Suprapubic skin (tissue), 4 donors: ENCODE data around the gene TPRN. TPM values are rescaled to one million over a fixed set of nuclear protein-coding genes. Genes with fewer than 3 reads are reported as not detected.

Source experiments
- DNase-seq, 2 donors: peaks; one replicate each; pipeline ENCODE4 v3.0.0-alpha.2; 2019; ENCODE audit warnings: low spot score in 2 of 2
- H3K27ac ChIP-seq: fragments of 200-600 bp; sonication (generic); one replicate; pipeline ENCODE4 v1.5.1; 2019
- H3K27me3 ChIP-seq: fragments of 200-600 bp; sonication (generic); one replicate; pipeline ENCODE4 v1.5.1; 2019
- H3K36me3 ChIP-seq: fragments of 200-600 bp; sonication (generic); one replicate; pipeline ENCODE4 v1.5.1; 2019
- H3K4me1 ChIP-seq: fragments of 200-600 bp; sonication (generic); one replicate; pipeline ENCODE4 v1.5.1; 2019
- H3K4me3 ChIP-seq: fragments of 200-600 bp; sonication (generic); one replicate; pipeline ENCODE4 v1.5.1; 2019; ENCODE audit warnings: mild to moderate bottlenecking
- H3K9me3 ChIP-seq: fragments of 200-600 bp; sonication (generic); one replicate; pipeline ENCODE4 v1.5.1; 2019
- CTCF ChIP-seq, 2 donors: fragments of 200-600 bp in 1 of 2; fragments of 450-650 bp in 1 of 2; sonication (generic) in 1 of 2; IDR thresholded peaks; one replicate each; pipeline ENCODE4 v1.5.1; 2016 to 2019; ENCODE audit warnings: antibody characterized with exemption in 2 of 2, mild to moderate bottlenecking in 1 of 2, moderate library complexity in 1 of 2
- EP300 ChIP-seq: sonication (generic); formaldehyde crosslinking; IDR thresholded peaks from one replicate; pipeline ENCODE4 v1.6.1; 2017; ENCODE audit warnings: antibody characterized with exemption
- POLR2A ChIP-seq, 2 donors: fragments of 450-650 bp; IDR thresholded peaks; one replicate each; pipeline ENCODE4 v1.6.1; 2017; ENCODE audit warnings: antibody characterized with exemption in 2 of 2, mild to moderate bottlenecking in 2 of 2, moderate library complexity in 2 of 2
- POLR2AphosphoS5 ChIP-seq, 3 donors: sonication (generic); formaldehyde crosslinking; IDR thresholded peaks; one replicate each; pipeline ENCODE4 v1.6.1; 2017; ENCODE audit warnings: antibody characterized with exemption in 3 of 3
- WGBS: methylation state at CpG from one replicate; pipeline ENCODE4 v1.1.5; 2018; 5-methylcytosine and 5-hydroxymethylcytosine counted together
- total RNA-seq, 4 donors: library from RNA; depleted of rRNA; stranded (reverse); fragments of >200 nt; gene quantifications; one replicate each; pipeline ENCODE4 v1.1.0, GENCODE V29; 2016

TPRN gene
- total RNA-seq, 4 donors from 2014 or later = 12.6 to 23.6 (median 18.7) TPM

DNA sequence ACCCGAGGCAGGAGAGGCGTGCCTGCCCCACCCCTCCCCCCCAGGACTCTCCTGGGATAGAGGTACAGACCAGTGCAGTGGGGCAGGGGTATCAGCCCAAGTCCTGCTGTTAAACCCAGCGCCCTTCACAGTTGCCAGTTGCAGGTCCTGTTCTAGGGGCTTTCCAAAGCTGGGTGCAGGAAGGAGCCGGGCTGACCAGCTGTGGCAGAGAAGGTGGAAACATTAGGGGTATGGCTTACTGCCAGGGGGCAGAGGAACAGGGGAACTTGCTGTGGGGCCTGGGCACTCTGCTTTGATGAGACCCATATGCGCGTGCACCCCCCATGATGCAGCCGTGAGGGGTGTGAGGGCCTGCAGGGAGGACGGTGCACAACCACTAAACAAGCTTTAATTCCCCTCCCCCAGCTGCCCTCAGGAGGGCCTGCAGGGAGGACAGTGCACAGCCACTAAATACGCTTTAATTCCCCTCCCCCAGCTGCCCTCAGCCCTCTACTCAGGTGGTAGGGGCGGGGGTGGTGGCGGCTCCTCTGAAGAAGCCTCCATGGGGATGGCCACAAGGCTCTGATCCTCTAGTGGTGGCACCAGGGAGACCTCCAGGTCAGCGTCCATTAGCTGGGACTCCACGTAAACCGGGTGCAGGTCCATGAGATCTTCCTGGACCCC is 29.9 kb downstream of the TPRN start:
- no peaks in the 10 kb centered on the region for H3K9me3 ChIP-seq
- TF ChIP-seq EP300 = no peak
- TF ChIP-seq POLR2A (IDR thresholded peaks at IDR 0.05) = no peak
- TF ChIP-seq CTCF (IDR thresholded peaks at IDR 0.05) = no peak
- TF ChIP-seq POLR2AphosphoS5 (IDR thresholded peaks at IDR 0.05) = no peak
- peak overlapping the region; percentile 79 for H3K27ac ChIP-seq
- WGBS = 56% methylated on average over 8 of the region's 14 CpGs
- no peak for DNase-seq
- H3K27me3 ChIP-seq = peaks cover 75% of the 10 kb centered on the region
- H3K4me3 ChIP-seq = no peak overlapping the region
- no peaks in the 10 kb centered on the region for H3K36me3 ChIP-seq
- H3K4me1 ChIP-seq = peaks cover 61% of the 10 kb centered on the region

- Histone ChIP-seq H3K27me3 (peaks cover 82% of the 10 kb centered on the region), H3K4me1 (peaks cover 56% of the 10 kb centered on the region), H3K36me3 (no peaks in the 10 kb centered on the region), H3K4me3 (peak within 1 kb of the TSS; percentile 50), H3K9me3 (no peaks in the 10 kb centered on the region), H3K27ac (peak within 1 kb of the TSS; percentile 79)
- no peak for TF ChIP-seq EP300
- no peak for TF ChIP-seq POLR2A (IDR thresholded peaks at IDR 0.05)
- TF ChIP-seq POLR2AphosphoS5 (IDR thresholded peaks at IDR 0.05) = no peak
- no peak for TF ChIP-seq CTCF (IDR thresholded peaks at IDR 0.05)
- 4% methylated on average over 12 of the region's 41 CpGs for WGBS
- no peak for DNase-seq
These were observed 30.6 kb downstream of the TPRN start, which contains the start of gene LRRC26 for GRCh38 chr9:137169896-137170358. Gene LRRC26, minus strand, starts transcription at chr9:137170051. Its CDS starts 108 bp downstream, at chr9:137169943.

- TF ChIP-seq EP300 (no peak), POLR2A (IDR thresholded peaks at IDR 0.05) (no peak), CTCF (IDR thresholded peaks at IDR 0.05) (no peak), POLR2AphosphoS5 (IDR thresholded peaks at IDR 0.05) (no peak)
- Histone ChIP-seq H3K27ac (peak overlapping the region; percentile 79), H3K36me3 (no peaks in the 10 kb centered on the region), H3K9me3 (no peaks in the 10 kb centered on the region), H3K4me3 (peak overlapping the region; percentile 50), H3K4me1 (peaks cover 48% of the 10 kb centered on the region), H3K27me3 (peaks cover 89% of the 10 kb centered on the region)
- DNase-seq = no peak
- whole genome bisulfite sequencing = 0% methylated on average over 16 of the region's 124 CpGs
These were observed 31.4 kb downstream of the TPRN start for GRCh38 chr9:137168904-137169856.

DNA sequence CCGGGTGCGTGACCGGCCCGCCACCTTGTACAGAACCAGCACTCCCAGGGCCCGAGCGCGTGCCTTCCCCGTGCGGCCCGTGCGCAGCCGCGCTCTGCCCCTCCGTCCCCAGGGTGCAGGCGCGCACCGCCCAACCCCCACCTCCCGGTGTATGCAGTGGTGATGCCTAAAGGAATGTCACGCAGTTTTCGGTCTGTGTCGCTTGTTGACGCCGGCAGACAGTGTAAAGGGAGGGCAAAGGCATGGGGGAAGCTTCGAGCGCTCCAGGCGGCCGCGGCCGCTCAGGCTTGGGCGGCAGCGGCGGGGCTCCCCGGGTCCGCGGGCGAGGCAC is 32.0 kb downstream of the TPRN start:
- no CpG with 5 or more reads among the region's 36 CpGs for WGBS
- H3K27me3 ChIP-seq = peaks cover 95% of the 10 kb centered on the region
- peak overlapping the region; percentile 79 for H3K27ac ChIP-seq

More for the DNA sequence above, 32.0 kb downstream of the TPRN start:
- H3K4me1 ChIP-seq = peaks cover 43% of the 10 kb centered on the region
- H3K4me3 ChIP-seq = peak overlapping the region; percentile 50
- no peak for DNase-seq
- TF ChIP-seq EP300 (no peak), CTCF (IDR thresholded peaks at IDR 0.05) (no peak), POLR2A (IDR thresholded peaks at IDR 0.05) (no peak), POLR2AphosphoS5 (IDR thresholded peaks at IDR 0.05) (no peak)
- no peaks in the 10 kb centered on the region for H3K36me3 ChIP-seq
- no peaks in the 10 kb centered on the region for H3K9me3 ChIP-seq
